AG04450 (cell line): ENCODE results near the gene NHSL2. TPM values are rescaled to one million over a fixed set of nuclear protein-coding genes. Genes with fewer than 3 reads are reported as not detected.

Experiments
- CTCF ChIA-PET: fragments of 300-600, 350-600 bp; formaldehyde crosslinking; extraction: SDS; loops from one replicate; lab custom pipeline; 2022; ENCODE audit warnings: antibody characterized with exemption, inconsistent platforms; lab: Charles Lee
- POLR2A ChIA-PET: fragments of 350-600 bp; formaldehyde crosslinking; extraction: SDS; loops from one replicate; lab custom pipeline; 2021; ENCODE audit warnings: antibody characterized with exemption, inconsistent platforms; lab: Yijun Ruan, JAX
- DNase-seq: peaks from one replicate; pipeline ENCODE4 v3.0.0-alpha.2; 2011; ENCODE audit warnings: low read depth, low spot score
- H3K27ac ChIP-seq: one replicate; pipeline ENCODE4 v1.5.1; 2012; ENCODE audit warnings: low read depth, low read length, control low read depth
- H3K27me3 ChIP-seq: one replicate; pipeline ENCODE4 v1.6.0; 2012; ENCODE audit warnings: low read length; ENCODE audit not compliant: control insufficient read depth, insufficient read depth
- H3K4me3 ChIP-seq: 2 replicates; pipeline ENCODE4 v1.5.1; 2011; ENCODE audit warnings: mild to moderate bottlenecking, low read depth, low read length, control low read depth
- H3K9me3 ChIP-seq: 2 replicates; pipeline ENCODE4 v1.5.1; 2012; ENCODE audit warnings: low read length; ENCODE audit not compliant: control insufficient read depth, insufficient read depth
- CTCF ChIP-seq: IDR thresholded peaks from 2 replicates; pipeline ENCODE4 v1.5.1; 2011; ENCODE audit warnings: low read depth, low read length, control low read depth, inconsistent platforms
- polyA plus RNA-seq: library from polyadenylated mRNA; depleted of rRNA; stranded (reverse); fragments of >200 nt; gene quantifications from 2 replicates; pipeline ENCODE4 v1.2.3, GENCODE V29; 2011

The NHSL2 gene
- polyA plus RNA-seq, 1 experiment = 3.0 TPM

- no peak for TF ChIP-seq CTCF
- DNase-seq = no peak
- Histone ChIP-seq H3K27me3 (no peaks in the 10 kb centered on the region), H3K4me3 (no peak overlapping the region), H3K9me3 (no peaks in the 10 kb centered on the region), H3K27ac (no peak overlapping the region)
- ChIA-PET POLR2A (no interaction called here), CTCF (no interaction called here)
These were observed 199.6 kb downstream of the NHSL2 start for GRCh38 chrX:72110051-72110875.

- no peaks in the 10 kb centered on the region for H3K27me3 ChIP-seq
These were observed 200.4 kb downstream of the NHSL2 start for GRCh38 chrX:72110876-72111708.

GRCh38 chrX:72113461-72113860, 202.8 kb downstream of the NHSL2 start:
- no peak for DNase-seq
- no peak for TF ChIP-seq CTCF
- H3K27me3 ChIP-seq = no peaks in the 10 kb centered on the region
- ChIA-PET CTCF (no interaction called here), POLR2A (no interaction called here)
- H3K4me3 ChIP-seq = no peak overlapping the region
- H3K27ac ChIP-seq = no peak overlapping the region
- no peaks in the 10 kb centered on the region for H3K9me3 ChIP-seq

More at GRCh38 chrX:72110876-72111708, 200.4 kb downstream of the NHSL2 start:
- no peak for DNase-seq
- Histone ChIP-seq H3K9me3 (no peaks in the 10 kb centered on the region), H3K27ac (no peak overlapping the region), H3K4me3 (no peak overlapping the region)
- TF ChIP-seq CTCF = no peak
- ChIA-PET POLR2A (no interaction called here), CTCF (no interaction called here)

GRCh38 chrX:72114306-72114705, 203.7 kb downstream of the NHSL2 start:
- CTCF ChIA-PET = no interaction called here
- Histone ChIP-seq H3K27ac (no peak overlapping the region), H3K9me3 (no peaks in the 10 kb centered on the region), H3K4me3 (no peak overlapping the region), H3K27me3 (no peaks in the 10 kb centered on the region)
- POLR2A ChIA-PET = no interaction called here
- no peak for TF ChIP-seq CTCF
- DNase-seq = no peak

- no peaks in the 10 kb centered on the region for H3K27me3 ChIP-seq
- H3K27ac ChIP-seq = no peak overlapping the region
- POLR2A ChIA-PET = no interaction called here
- no peak for DNase-seq
- CTCF ChIA-PET = interaction anchor here (0.6 kb wide), 1 partner anchor 12 kb away, joined by 3 read pairs; no protein-coding TSS in a partner anchor
- H3K4me3 ChIP-seq = no peak overlapping the region
- TF ChIP-seq CTCF = no peak
- no peaks in the 10 kb centered on the region for H3K9me3 ChIP-seq
These were observed 204.2 kb downstream of the NHSL2 start for GRCh38 chrX:72114807-72115206.
